Smooth muscle cell of bladder (primary cell): Measurements from ENCODE around the gene GTF2E1. TPM values are rescaled to one million over a fixed set of nuclear protein-coding genes. Genes with fewer than 3 reads are reported as not detected.

ENCODE experiments used
- total RNA-seq: library from RNA; depleted of rRNA; stranded (reverse); fragments of >200 nt; gene quantifications from 2 replicates; pipeline ENCODE4 v1.2.3, GENCODE V29; 2014

GTF2E1 gene
- total RNA-seq, result 21.3 and 22.9 TPM in 2 replicates

DNA sequence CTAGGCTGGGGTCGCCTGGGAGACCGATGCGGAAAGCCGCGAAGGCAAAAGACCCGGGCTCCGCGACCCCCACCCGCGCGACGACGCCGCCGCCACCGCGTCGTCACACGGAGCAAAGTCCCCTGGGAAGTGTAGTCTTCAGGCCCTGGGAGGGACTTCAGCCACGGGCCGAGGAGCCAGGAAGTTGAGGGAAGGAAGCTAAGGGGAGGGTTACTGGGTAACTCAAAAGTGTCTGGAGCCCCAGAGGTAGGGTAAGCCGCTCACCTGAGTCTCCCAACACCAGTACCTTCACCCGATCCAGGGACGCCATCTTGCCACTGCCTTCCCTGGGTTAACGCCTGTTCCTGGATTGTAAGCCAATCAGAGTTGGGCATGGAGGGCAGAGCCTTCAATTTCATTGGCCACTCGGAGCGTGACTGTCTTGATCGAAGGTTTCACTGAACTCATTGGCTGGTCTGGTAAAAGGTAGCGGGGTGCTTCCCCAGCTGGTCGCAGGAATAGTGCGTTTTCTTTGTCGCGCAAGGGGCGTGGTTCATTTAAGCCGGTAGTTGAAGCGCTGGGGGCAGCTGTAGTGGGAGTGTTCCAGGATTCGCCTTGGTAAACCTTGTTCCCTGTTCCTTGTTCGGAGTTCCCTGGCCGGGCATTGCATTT is at the start of gene GTF2E1, which contains the start of gene RABL3:
Gene GTF2E1 (plus strand): TSS at position 547 of the 651 bp plus-strand sequence. CDS start 7,809 bp downstream, outside the sequence.
Gene RABL3 (minus strand): TSS at position 319 of the 651 bp plus-strand sequence. CDS start 9 bp downstream, at position 310.

Other genes with a start within 250 kb of the GTF2E1 start
- 36.7 and 36.8 TPM in 2 replicates for gene NDUFB4, start 146.4 kb upstream of the GTF2E1 start, total RNA-seq
- gene HGD, start 60.5 kb upstream of the GTF2E1 start, total RNA-seq, result 0.46 and 0.71 TPM in 2 replicates
- gene RABL3, start 228 bp upstream of the GTF2E1 start, total RNA-seq, result 12.1 and 18.8 TPM in 2 replicates
- under 0.01 TPM in 1 of 2 replicates, not detected in the other for gene STXBP5L, start 165.5 kb downstream of the GTF2E1 start, total RNA-seq